SH-SY5Y (cell line): ENCODE results near the gene RPL31.

Experiments
- GATA2 ChIP-seq: IDR thresholded peaks from 2 replicates; pipeline ENCODE4 v1.6.1; 2011; ENCODE audit warnings: mild to moderate bottlenecking, low read depth, low read length
- GATA3 ChIP-seq: IDR thresholded peaks from 2 replicates; pipeline ENCODE4 v1.6.1; 2011; ENCODE audit warnings: low read depth, mild to moderate bottlenecking, low read length, moderate library complexity

- no peak for TF ChIP-seq GATA3
- no peak for TF ChIP-seq GATA2
Measured at GRCh38 chr2:100993294-100993693, 8.8 kb upstream of the RPL31 start.
